Panc1 (cell line): Measurements from ENCODE around the gene DDX24. TPM values are rescaled to one million over a fixed set of nuclear protein-coding genes. Genes with fewer than 3 reads are reported as not detected.

Experiments
- ATAC-seq: fragments of 200-7000 bp; cut with Tn5 transposase; 2 replicates; pipeline ENCODE4 v1.9.1; 2020; ENCODE audit warnings: mild to moderate bottlenecking, moderate library complexity
- BruUV-seq: library from RNA; stranded (reverse); fragments of 400-500 nt; replicated peaks from 2 replicates; lab custom pipeline; 2021; lab: Mats Ljungman, UMichigan
- CTCF ChIA-PET: fragments of 300-600 bp; sonication (Branson Sonifier 250); formaldehyde crosslinking; loops from one replicate; lab custom pipeline; 2022; ENCODE audit warnings: antibody characterized with exemption; lab: Charles Lee
- POLR2A ChIA-PET: fragments of 300-600 bp; sonication (Branson Sonifier 250); formaldehyde crosslinking; loops from one replicate; lab custom pipeline; 2022; ENCODE audit warnings: antibody characterized with exemption; lab: Charles Lee
- DNase-seq: peaks from one replicate; pipeline ENCODE4 v3.0.0-alpha.2; 2010; ENCODE audit warnings: low read depth, low spot score
- H3K27ac ChIP-seq: 2 replicates; pipeline ENCODE4 v1.5.1; 2011; ENCODE audit warnings: mild to moderate bottlenecking, low read length, inconsistent platforms
- H3K27me3 ChIP-seq: fragments of 200-500 bp; sonication (Bioruptor generic); 2 replicates; pipeline ENCODE4 v1.6.0; 2014; ENCODE audit warnings: low read length, inconsistent platforms; ENCODE audit not compliant: control insufficient read depth, insufficient read depth
- H3K36me3 ChIP-seq: fragments of 200-500 bp; sonication (Bioruptor generic); 2 replicates; pipeline ENCODE4 v1.5.1; 2014; ENCODE audit warnings: inconsistent platforms, mild to moderate bottlenecking, low read length, moderate library complexity; ENCODE audit not compliant: control insufficient read depth, insufficient read depth
- H3K4me1 ChIP-seq: 2 replicates; pipeline ENCODE4 v1.5.1; 2011; ENCODE audit warnings: inconsistent platforms, mild to moderate bottlenecking, low read length, moderate library complexity; ENCODE audit not compliant: control insufficient read depth, insufficient read depth
- H3K4me3 ChIP-seq, 2 experiments: 2 replicates each; pipeline ENCODE4 v1.5.1; 2011 to 2012; ENCODE audit warnings: low read depth in 2 of 2, low read length in 2 of 2, mild to moderate bottlenecking in 2 of 2, inconsistent platforms in 1 of 2, moderate library complexity in 1 of 2
- H3K9me3 ChIP-seq: fragments of 200-500 bp; sonication (Bioruptor generic); 2 replicates; pipeline ENCODE4 v1.5.1; 2014; ENCODE audit warnings: low read depth, mild to moderate bottlenecking, inconsistent platforms, low read length, moderate library complexity; ENCODE audit not compliant: control insufficient read depth, insufficient read depth
- POLR2AphosphoS5 ChIP-seq: IDR thresholded peaks from 2 replicates; pipeline ENCODE4 v1.6.1; 2012; ENCODE audit warnings: mild to moderate bottlenecking, low read depth, low read length, moderate library complexity
- SIN3A ChIP-seq: IDR thresholded peaks from 2 replicates; pipeline ENCODE4 v1.6.1; 2012; ENCODE audit warnings: low read depth, mild to moderate bottlenecking, low read length, moderate library complexity, borderline replicate concordance; ENCODE audit not compliant: insufficient read depth
- TCF7L2 ChIP-seq: IDR thresholded peaks from 2 replicates; pipeline ENCODE4 v1.6.1; 2011; ENCODE audit warnings: mild to moderate bottlenecking, low read depth, low read length, inconsistent platforms
- in situ Hi-C: cut with HindIII; loops from 2 replicates; pipeline ENCODE4 v1.10.0; 2016; ENCODE audit warnings: low sequenced_read_pairs, low pct_unique_long_range_greater_than_20kb
- intact Hi-C: fragments of 100-400 bp; cut with micrococcal nuclease; formaldehyde crosslinking; loops from one replicate; pipeline ENCODE4 v1.10.0; 2022; ENCODE audit not compliant: unreplicated experiment
- total RNA-seq: library from RNA; stranded (reverse); gene quantifications from one replicate; pipeline ENCODE4 v1.2.1, GENCODE V29; 2021; ENCODE audit not compliant: unreplicated experiment
- TF ChIP-seq, protein P1 (sequence below), 2 experiments: IDR thresholded peaks; 2 replicates each; pipeline ENCODE4 v1.6.1; 2011 to 2012; ENCODE audit warnings: low read depth in 2 of 2, control low read depth in 1 of 2, low read length in 1 of 2, mild to moderate bottlenecking in 1 of 2, moderate library complexity in 1 of 2; ENCODE audit not compliant: insufficient read depth in 1 of 2
- TF ChIP-seq, protein P2 (sequence below): fragments of 450-650 bp; IDR thresholded peaks from 2 replicates; pipeline ENCODE4 v1.5.1; 2017; ENCODE audit warnings: mild to moderate bottlenecking

The DDX24 gene
- total RNA-seq, 1 experiment from 2014 or later: 103 TPM

DNA sequence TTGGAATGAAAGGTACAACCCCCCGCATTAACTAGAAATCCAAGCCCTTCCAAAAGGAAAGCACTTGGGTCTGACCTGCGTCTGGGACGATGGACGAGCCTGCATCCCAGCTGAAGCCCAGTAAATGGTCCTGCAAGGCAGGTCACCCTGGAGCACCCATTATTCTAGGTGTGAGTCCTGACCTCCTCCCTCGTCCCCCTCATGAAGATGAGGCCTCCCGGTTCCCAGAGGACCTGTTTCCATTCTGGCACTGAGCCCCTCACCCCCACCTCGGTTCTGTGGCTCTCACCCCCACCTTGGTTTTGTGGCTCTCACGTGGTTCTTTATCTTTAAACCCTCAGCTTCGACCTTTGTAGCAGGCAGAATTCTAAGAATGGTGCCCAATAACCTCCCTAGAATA, 36.9 kb upstream of the DDX24 start:
- BruUV-seq: no TSS peak
- TF ChIP-seq POLR2AphosphoS5: no peak
- TF ChIP-seq TCF7L2: no peak
- TF ChIP-seq, protein P1, sequence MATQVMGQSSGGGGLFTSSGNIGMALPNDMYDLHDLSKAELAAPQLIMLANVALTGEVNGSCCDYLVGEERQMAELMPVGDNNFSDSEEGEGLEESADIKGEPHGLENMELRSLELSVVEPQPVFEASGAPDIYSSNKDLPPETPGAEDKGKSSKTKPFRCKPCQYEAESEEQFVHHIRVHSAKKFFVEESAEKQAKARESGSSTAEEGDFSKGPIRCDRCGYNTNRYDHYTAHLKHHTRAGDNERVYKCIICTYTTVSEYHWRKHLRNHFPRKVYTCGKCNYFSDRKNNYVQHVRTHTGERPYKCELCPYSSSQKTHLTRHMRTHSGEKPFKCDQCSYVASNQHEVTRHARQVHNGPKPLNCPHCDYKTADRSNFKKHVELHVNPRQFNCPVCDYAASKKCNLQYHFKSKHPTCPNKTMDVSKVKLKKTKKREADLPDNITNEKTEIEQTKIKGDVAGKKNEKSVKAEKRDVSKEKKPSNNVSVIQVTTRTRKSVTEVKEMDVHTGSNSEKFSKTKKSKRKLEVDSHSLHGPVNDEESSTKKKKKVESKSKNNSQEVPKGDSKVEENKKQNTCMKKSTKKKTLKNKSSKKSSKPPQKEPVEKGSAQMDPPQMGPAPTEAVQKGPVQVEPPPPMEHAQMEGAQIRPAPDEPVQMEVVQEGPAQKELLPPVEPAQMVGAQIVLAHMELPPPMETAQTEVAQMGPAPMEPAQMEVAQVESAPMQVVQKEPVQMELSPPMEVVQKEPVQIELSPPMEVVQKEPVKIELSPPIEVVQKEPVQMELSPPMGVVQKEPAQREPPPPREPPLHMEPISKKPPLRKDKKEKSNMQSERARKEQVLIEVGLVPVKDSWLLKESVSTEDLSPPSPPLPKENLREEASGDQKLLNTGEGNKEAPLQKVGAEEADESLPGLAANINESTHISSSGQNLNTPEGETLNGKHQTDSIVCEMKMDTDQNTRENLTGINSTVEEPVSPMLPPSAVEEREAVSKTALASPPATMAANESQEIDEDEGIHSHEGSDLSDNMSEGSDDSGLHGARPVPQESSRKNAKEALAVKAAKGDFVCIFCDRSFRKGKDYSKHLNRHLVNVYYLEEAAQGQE (IDR thresholded peaks at IDR 0.05; ENCODE audit: insufficient read depth in 1 of 2, low read depth in 2 of 2, low read length in 1 of 2): no peak
- TF ChIP-seq, protein P2, sequence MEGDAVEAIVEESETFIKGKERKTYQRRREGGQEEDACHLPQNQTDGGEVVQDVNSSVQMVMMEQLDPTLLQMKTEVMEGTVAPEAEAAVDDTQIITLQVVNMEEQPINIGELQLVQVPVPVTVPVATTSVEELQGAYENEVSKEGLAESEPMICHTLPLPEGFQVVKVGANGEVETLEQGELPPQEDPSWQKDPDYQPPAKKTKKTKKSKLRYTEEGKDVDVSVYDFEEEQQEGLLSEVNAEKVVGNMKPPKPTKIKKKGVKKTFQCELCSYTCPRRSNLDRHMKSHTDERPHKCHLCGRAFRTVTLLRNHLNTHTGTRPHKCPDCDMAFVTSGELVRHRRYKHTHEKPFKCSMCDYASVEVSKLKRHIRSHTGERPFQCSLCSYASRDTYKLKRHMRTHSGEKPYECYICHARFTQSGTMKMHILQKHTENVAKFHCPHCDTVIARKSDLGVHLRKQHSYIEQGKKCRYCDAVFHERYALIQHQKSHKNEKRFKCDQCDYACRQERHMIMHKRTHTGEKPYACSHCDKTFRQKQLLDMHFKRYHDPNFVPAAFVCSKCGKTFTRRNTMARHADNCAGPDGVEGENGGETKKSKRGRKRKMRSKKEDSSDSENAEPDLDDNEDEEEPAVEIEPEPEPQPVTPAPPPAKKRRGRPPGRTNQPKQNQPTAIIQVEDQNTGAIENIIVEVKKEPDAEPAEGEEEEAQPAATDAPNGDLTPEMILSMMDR: no peak
- no peak for TF ChIP-seq SIN3A
- Histone ChIP-seq H3K9me3 (no peaks in the 10 kb centered on the region), H3K27me3 (no peaks in the 10 kb centered on the region), H3K36me3 (no peaks in the 10 kb centered on the region; the same call in 1 of the 2 replicates), H3K27ac (no peak overlapping the region), H3K4me3 (no peak overlapping the region), H3K4me1 (no peaks in the 10 kb centered on the region)
- intact Hi-C loops: no loop called here
- POLR2A ChIA-PET: no interaction called here
- CTCF ChIA-PET: no interaction called here
- in situ Hi-C loops: no loop called here
- no peak for DNase-seq
- ATAC-seq: no peak

DNA sequence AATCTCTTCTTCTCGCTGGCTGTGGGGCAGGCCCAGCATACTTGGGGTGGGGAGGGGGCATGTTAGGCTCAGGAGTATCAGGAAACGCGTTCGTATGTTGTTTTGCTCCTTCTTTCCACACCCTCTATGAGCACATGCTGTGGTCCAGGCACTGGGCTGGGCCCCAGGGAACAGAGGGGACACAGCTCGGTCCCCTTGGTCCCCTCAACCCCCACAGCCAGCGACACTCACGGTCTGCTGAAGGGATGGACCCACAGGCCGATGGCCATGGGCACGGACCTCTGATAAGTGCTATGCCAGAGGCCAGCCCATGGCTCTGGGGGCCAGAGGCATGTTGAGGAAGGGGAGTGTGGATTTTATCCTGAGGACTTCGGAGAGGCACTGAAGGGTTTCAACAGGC, 35.7 kb upstream of the DDX24 start:
- Histone ChIP-seq H3K27me3 (no peaks in the 10 kb centered on the region), H3K27ac (no peak overlapping the region), H3K4me1 (no peaks in the 10 kb centered on the region), H3K4me3 (no peak overlapping the region), H3K9me3 (no peaks in the 10 kb centered on the region), H3K36me3 (no peaks in the 10 kb centered on the region; the same call in 1 of the 2 replicates)
- in situ Hi-C loops: no loop called here
- TF ChIP-seq SIN3A: no peak
- TF ChIP-seq POLR2AphosphoS5: no peak
- TF ChIP-seq, protein P2: no peak
- no peak for TF ChIP-seq TCF7L2
- TF ChIP-seq, protein P1 (IDR thresholded peaks at IDR 0.05; ENCODE audit: insufficient read depth in 1 of 2, low read depth in 2 of 2, low read length in 1 of 2): no peak
- ATAC-seq (no peak), DNase-seq (no peak)
- BruUV-seq: no TSS peak
- intact Hi-C loops: no loop called here
- ChIA-PET CTCF (no interaction called here), POLR2A (no interaction called here)
